GM19035 (cell line): ENCODE data around the gene NPW.

ENCODE experiments used
- ATAC-seq: cut with Tn5 transposase; IDR thresholded peaks from one replicate; pipeline ENCODE4 v1.9.1; 2021; ENCODE audit not compliant: unreplicated experiment

NPW gene

DNA sequence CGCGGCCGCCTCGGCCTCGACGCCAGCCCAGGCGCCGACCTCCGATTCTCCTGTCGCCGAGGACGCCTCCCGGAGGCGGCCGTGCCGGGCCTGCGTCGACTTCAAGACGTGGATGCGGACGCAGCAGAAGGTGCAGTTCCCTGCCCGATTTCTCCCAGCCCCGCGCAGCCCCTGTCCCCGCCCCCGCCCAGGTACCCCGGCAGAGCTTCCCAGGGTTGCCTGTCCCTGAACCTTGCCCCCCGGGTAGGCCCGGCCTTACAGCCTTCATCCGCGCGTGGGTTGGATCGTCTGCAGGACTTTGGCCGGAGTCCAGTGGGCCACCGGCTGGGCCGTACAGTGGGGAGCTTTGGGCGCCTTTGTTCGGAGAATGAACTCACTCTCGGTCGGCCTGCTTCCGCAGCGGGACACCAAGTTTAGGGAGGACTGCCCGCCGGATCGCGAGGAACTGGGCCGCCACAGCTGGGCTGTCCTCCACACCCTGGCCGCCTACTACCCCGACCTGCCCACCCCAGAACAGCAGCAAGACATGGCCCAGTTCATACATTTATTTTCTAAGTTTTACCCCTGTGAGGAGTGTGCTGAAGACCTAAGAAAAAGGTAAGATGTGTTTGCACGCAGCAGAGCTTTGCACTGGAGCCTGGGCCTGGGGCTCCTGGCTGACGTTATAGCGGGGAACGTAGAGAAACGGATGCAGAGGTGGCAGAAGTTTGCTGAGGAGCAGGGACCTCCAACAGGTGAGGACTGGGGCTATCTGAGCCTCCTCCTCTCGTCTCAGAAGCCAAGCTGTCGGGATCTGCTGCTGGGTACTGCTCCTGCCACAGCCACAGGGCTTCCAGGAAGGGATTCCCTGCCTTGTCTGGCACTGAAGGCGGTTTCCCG is 35.0 kb upstream of the NPW start:
- ATAC-seq: peak; percentile 16

DNA sequence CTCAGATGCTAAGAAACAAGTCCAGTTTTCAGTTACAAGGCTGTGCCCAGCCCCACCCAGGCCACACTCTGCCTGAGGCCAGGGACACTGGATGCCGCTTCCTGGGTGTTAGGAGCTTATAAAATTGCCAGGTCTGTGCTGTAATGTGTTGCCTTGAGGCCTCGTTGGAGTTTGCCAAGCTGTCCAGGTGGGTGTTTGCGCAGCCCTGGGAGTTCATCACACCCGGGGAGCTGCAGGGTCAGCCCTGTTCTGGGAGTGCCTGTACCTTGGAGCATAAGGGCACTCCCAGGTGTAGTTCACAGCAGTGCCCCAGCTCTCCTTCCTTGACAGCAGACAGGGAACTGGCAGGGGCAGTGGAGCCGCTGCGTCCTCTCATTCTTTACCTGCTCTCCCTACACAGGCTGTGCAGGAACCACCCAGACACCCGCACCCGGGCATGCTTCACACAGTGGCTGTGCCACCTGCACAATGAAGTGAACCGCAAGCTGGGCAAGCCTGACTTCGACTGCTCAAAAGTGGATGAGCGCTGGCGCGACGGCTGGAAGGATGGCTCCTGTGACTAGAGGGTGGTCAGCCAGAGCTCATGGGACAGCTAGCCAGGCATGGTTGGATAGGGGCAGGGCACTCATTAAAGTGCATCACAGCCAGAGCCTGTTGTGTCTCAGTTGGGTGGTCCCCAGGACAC is 34.0 kb upstream of the NPW start:
- ATAC-seq: no peak

DNA sequence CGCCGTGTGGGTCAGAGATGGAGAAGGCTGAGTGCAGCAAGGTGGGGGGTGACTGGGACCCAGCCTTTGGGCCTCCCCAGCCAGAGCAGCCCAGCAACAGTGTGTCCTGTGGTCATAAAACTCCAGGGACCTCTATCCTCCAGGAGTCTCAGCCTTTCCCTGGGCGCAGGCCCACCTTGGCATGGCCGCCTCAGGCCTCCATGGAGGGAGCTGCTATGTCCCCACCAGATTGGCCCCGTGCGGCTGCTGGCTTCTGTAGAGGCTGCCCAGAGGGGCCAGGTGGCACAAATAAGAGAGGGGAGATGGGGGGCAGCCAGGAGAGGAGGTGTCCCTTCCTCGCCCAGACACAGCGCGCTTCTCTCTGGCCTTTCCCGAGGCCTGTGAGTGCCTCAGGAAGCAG is 32.4 kb upstream of the NPW start:
- no peak for ATAC-seq

DNA sequence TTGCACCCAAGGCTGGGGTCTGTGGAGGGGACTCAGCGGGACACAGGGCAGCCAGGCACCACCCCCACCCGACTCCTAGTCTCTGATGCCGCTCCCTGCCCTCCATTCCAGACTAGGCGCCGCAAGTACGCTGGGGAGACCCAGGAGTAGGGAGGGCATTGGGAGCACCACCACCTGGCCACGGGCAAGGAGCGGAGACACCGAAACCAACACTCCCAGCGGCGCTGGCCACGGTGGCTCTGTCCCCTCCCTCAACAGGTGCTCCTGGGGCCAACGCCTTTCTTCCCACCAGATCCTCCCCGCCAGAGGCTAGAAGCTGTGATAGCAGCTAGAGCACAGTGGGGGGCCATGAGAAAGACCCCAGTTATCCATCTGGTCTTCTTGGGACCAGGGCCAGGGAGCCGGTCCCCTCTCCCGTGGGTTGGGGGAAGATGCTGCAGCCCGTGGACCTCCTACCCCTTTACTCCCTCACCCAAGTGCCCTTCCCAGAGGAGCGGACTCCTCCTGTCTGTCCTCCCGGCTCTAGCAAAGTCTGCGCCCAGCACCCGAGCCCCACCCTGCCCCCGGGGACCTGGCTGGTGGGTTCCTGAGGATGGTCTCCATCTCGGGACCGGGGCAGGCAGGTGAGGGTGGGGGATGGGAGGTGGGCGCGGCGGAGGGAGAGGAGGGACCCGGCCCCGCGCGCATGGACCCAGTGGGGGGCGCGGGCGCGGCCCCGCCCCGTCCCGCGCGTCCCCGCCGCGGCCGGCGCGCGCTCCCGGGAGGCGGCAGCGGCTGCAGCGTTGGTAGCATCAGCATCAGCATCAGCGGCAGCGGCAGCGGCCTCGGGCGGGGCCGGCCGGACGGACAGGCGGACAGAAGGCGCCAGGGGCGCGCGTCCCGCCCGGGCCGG is 30.1 kb upstream of the NPW start, which contains the start of gene SYNGR3:
SYNGR3 (plus strand) TSS at position 762 of the 892 bp plus-strand sequence. CDS start 133 bp downstream, outside the sequence.
- ATAC-seq: no peak

DNA sequence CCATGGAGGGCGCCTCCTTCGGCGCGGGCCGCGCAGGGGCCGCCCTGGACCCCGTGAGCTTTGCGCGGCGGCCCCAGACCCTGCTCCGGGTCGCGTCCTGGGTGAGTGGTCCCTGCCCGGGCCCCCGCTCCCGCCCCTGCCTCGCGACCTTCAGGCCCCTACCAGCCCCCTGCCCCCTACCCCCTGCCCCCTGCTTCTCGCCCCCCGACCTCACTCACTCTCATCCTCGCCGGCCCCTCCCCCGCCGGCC is 29.6 kb upstream of the NPW start:
- ATAC-seq: no peak

DNA sequence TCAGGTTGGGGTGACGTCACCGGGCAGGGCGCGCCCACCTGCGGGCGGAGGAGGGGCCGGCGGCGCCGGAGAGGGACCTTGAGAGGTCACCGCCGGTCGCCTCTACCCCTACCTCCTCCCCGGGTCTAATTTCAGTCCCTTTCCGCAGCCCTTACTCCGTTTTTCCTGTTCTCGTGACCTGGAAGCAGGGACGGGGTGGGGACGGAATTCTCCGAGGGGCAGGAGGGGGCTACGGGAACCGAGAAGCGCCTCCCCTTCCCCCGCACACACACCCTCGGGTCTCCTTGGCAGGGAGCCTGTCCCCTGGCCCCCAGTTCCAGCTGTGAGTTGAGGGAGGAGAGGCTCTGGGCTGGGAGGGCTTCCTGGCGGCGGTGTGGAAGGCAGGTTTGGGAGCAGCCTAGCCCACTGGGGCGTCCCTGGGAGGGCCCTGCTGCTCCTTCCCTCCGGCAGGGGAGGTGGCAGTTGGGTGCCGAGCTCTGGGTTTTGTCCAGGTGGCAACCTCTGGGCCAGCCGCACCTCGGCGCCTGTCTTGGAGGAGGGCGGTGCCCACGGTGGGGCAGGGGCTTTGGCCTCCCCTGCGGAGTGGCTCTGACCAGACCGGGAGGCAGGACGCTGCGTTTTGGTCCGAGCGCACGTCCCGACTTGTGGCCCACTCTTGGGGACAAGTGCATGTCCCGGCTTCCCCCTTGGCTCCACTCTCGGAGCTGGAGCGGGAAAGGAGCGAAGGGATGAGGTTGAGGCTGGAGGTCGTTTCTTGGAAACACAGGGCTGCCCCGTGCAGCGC is 29.0 kb upstream of the NPW start:
- ATAC-seq: no peak

DNA sequence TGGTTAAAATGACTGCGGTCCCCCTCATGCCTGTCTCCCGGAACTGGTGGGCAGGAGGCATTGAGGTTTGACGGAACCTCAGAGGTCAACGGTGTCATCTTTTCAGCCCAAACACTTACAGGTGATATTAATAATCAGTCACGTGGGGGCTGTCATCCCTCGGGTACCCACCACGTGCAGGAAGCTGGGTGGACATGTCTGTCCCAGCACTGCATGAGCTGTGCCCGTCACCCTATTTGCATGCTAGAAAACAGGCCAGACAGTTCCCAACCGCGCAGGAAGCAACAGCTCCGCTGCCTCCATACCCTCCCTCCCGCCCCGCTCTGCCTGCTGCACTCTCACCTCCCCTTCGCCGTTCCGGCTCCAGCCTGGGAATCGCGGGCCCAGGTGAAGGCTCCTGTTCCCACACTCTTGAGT is 28.4 kb upstream of the NPW start:
- no peak for ATAC-seq

DNA sequence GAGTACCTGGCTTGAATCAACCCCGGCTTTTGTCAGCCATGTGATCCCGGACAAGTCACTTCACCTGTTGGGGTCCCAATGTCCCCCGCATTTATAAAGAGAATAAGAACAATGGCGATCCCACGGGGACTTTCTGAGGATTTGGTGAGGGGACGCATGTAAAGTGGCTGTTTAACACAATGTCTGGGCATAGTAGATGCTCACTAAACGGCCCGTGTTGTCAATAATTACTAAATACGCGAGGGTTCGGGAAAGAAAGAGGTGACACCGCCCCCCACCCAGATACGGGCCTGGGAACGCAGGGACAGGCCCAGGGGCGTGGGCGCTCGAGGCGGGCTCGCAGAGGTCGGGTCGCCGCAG is 28.0 kb upstream of the NPW start:
- ATAC-seq: no peak

DNA sequence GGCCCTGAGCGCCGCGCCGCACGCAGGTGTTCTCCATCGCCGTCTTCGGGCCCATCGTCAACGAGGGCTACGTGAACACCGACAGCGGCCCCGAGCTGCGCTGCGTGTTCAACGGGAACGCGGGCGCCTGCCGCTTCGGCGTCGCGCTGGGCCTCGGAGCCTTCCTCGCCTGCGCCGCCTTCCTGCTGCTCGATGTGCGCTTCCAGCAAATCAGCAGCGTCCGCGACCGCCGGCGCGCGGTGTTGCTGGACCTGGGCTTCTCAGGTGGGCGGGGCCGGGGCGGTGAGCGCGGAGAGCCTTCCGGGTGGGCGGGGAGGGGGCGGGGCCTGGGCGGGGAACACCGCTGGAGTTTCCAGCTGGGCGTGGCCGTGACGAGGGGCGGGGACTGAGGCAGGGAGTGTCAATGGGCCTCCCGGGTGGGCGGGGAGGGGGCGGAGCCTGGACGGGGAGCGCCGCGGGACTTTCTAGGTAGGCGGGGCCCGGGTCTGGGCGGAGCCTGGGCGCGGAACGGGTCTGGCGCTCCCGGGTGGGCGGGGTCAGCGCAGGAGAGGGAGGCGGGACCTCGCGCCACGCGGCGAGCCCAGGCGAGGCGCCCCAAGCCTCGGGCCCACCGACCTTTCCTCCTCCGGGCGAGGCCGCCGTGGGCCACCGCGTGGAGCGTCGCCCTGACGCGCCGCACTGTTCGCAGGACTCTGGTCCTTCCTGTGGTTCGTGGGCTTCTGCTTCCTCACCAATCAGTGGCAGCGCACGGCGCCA is 27.5 kb upstream of the NPW start:
- peak; percentile 46 for ATAC-seq

DNA sequence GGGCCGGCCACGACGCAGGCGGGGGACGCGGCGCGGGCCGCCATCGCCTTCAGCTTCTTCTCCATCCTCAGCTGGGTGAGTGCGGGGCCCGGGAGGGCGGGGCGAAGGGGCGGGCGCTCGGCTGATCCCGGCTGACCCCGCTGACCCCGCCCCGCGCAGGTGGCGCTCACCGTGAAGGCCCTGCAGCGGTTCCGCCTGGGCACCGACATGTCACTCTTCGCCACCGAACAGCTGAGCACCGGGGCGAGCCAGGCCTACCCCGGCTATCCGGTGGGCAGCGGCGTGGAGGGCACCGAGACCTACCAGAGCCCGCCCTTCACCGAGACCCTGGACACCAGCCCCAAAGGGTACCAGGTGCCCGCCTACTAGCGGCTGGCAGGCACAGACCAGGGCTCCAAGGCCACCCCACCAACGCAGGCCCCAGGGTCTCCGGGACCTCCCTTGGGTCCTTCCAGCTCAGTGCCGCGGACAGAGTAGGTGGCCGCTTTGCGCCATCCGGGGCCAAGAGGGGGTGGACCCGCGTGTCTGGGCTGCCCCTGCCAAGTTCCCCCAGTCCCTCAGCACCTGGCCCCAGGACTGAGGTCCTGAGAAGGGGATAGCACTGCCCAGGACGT is 26.8 kb upstream of the NPW start:
- no peak for ATAC-seq

DNA sequence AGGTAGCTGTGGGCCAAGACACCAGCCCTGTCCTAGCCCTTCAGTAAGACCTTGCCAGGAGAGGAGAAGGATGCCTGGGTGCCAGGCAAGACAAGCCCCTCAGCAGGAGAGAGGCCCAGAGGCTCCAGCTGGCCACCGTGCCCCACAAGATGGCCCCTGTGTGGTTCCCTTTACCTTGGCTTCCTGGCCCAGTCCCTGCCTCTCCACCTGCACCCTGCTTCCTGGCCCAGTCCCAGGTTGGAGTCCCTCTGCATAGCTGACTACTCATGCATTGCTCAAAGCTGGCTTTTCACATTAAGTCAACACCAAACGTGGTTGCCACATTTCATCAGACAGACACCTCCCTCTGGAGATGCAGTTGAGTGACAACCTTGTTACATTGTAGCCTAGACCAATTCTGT is 25.9 kb upstream of the NPW start:
- ATAC-seq: no peak

DNA sequence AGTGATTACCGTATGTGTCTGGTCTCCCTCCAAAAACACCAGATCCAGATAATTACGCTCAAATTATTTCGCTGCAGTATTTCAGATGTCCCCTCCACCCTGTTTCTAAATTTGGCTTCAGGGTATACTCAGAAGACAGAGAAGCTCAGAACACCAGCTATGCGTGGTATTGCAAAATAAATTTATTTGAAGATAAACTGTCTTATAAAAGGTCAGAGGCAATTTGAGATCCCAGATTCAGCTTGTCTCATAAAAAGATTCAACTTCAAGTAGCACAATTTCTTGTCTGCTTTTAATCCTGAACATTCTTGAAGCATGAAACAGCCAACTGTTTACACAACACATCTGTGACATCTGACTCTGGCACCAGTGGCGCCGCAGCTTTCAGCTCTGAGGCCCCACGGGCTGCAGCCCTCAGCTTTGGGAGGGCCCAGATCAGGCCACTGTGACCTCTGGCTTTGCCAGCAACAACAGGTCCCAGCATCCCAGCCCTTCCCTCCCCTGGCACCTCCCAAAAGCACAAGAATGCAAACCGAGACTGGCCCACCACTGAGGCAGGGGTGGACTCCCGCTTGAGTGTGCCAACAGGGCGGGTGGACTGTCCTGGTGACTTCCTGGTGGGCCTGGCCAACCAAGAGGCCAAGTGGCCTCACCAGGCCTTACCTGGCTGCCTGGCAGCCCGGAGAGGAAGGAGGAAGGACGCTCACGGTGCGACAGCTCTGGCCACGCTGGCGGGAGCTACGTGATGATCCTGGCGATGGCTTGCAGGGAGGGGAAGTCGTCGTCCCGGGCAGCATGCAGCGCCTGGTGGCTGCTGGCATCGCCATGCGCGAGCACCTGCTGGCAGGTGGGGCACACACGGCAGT is 21.9 kb upstream of the NPW start:
- no peak for ATAC-seq

DNA sequence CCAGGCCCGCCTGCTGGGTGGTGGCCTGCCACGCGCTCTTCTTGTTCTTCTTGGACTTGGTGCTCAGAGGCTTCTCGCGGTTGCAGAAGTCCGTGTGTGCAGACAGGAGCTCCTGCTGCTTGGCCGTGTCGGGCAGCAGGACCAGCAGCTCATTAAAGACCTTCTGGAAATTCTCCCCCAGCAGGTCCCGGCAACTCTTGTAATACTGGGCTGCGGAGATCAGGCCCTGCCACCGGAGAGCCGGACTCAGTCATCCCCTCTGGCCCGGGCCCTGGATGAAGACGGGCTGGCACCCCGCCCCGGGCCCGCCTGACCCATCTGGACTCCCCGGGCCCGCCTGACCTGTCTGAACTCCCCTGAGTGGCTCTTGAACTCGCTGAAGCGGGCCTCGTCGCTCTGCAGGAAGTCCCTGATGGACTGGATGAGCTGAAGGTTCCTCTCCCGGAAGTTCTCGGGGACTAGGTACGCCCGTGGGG is 21.2 kb upstream of the NPW start:
- no peak for ATAC-seq

DNA sequence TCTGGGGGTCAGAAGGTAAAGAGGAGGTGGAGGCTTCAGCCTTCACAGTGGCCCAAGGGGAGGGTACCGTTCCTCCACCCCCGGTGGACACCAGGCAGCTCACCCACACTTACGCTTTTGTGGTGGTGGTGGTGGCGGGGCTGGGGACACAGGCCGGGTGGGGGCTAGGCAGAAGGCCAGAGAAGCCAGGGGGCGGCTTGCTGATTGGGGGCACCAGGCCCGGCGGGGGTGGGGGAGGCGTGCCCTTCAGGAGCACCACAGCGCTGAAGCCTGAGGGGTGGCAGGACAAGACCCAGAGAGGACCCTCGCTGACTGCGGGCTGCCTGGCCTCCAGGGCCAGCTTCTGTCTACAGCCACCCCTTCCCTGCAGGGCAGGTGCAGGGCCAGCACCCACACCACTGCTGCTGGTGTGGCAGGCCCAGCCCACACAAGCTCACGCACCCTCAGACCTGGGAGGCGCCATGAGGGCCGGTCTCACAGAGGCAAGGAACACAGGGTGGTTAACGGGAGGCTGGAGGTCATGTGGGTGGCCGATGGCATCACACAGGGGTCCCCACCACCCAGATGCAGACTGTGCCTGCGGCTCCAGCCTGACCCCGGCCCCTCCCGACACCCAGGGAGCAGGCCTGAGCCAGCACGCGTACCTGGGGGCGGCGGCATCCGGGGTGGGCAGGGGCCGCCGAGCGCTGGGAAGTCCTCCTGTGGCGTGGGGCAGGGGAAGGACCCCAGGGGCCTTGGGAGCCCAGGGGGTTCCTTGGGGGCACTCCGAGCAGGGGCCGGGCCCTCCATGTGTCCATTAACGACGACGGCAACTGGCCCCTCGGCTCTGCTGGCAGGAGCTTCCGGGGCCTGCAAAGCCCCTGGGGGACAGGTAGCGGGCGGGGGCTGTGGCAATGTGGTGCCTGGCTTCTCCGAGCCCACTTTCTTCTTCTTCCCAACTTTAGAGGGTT is 20.5 kb upstream of the NPW start:
- no peak for ATAC-seq

DNA sequence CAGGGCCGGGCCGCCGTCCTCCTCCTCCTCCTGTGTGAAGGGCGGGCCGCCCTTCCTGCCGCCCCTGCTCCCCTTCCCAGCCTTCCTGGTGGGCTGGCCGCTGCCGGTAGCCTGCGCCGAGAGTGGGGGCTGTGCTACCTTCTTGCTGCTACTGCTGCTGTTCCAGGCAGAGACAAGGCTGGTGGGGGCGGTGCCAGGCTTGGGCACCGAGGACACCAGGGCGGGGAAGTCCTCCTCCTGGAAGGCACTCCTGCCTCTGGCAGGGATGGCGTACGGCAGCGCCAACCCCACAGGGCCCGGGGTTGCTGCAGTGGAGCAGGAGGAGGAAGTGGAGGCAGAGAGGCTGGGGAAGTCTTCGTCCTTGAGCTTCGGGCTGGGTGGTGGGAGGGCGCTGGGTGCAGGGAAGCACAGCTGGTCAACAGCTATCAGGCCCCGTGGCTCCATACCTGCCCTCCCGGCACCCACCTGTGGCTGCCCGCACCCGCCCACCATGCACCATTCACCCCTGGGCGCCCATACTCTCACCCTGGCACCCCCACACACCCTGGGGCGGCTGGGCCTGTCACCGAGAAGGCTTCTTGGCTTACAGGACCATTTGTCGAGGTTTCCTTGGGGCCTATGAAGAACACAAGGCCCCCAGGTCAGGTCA is 19.6 kb upstream of the NPW start:
- ATAC-seq: no peak

DNA sequence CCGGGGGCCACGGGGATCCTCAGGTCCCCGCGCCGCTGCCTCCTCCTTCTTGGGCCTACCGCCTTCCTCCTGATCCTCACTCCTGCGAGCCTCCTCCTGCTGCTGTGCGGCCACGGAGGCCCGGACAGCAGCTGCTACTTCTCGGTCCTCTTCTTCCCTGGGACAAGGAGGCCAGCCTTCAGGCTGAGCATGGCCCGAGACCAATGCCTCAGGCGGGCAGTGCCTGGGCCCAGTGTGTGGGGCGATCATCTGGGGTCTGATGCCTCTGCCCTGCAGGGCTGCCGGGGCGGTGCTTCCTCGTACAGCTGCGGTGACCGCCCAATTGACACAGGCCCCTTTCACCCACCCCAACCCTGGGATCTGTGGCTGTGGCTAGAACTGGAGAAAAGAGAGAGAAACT is 18.6 kb upstream of the NPW start:
- ATAC-seq: no peak
